ENCODE measurements around the gene FPGS.
"Not testable (repeated sequence)": the region's sequence is repeated elsewhere in the genome, so short reads cannot be mapped to it uniquely, and the experiment has no call there.

Gene FPGS

DNA sequence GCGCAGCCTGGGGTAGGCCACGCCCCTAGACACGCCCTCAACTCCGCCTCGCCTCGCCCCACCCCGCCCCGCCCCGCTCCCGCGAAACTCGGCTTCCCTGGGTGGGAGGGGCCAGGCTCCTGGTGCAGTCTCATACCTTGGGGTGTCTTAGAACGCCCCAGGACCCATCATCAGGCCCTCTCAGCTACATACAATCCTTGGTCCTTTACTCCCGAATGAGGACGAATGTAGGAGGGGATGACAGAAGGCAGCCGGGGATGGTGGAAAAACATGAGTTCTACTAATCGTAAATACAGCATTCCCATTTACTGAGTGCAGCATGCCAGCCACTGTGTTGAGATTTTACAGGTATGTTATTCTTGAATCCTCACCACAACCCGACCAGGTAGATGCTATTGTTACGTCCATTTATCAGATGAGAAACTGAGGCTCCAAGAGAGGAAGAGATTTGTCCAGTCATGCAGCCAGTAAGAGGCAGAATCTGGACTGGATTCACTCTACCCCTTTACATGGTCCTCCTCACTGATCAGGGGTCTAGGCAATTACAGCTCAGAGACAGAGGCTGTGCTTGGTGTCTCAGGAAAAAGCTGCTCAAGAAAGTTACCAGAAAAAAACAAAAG lies 31.0 kb upstream of the FPGS start:
- no peak for DNase-seq

DNA sequence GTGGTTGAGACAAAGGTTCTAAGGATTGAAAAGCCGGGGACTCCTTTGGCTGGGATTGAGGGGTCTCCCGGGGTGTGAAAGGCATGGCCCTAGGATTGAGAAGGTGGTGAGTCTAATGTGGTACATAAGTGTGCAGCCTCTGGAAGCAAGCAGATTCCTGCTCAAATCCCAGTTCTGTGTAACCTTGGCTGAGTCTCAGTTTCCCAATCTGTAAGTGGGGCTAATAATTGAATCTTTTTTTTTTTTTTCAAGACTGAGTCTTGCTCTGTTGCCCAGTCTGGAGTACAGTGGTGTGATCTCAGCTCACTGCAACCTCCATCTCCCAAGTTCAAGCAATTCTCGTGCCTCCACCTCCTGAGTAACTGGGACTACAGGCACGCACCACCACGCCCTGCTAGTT lies 30.1 kb upstream of the FPGS start:
- DNase-seq = no peak

GRCh38 chr9:127773272-127773671 lies 29.4 kb upstream of the FPGS start:
- no peak for DNase-seq

DNA sequence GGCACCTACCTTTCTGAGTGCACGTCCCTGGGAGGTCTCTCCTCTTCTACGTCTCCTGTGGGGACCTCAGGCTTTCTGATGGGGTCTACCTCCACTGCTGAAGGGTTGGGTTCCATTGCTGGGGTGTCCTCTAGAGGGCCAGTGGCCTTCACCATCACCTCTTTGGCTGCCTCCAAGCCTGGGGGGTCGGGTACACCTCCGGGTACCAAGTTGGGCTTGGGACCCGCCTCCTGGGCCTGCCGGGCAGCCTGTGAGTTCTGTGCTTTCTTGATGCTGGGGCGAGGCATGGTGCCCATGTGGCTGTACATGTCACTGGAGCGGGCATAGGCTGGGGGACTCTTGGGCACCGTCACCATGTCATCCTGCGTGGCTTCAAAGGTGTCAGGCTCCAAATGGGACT lies 28.7 kb upstream of the FPGS start:
- DNase-seq = no peak

- DNase-seq = peak; percentile 55 to 61
These were observed 26.3 kb upstream of the FPGS start for GRCh38 chr9:127776195-127776923.

GRCh38 chr9:127776924-127777289 lies 25.8 kb upstream of the FPGS start:
- DNase-seq = no peak

GRCh38 chr9:127777368-127777980 lies 25.2 kb upstream of the FPGS start:
- DNase-seq = no peak

- DNase-seq = no peak
These were observed 24.2 kb upstream of the FPGS start, which contains the start of gene SH2D3C for GRCh38 chr9:127778280-127779135. Gene SH2D3C (minus strand): TSS chr9:127778666. CDS start chr9:127778627, 39 bp downstream.

DNA sequence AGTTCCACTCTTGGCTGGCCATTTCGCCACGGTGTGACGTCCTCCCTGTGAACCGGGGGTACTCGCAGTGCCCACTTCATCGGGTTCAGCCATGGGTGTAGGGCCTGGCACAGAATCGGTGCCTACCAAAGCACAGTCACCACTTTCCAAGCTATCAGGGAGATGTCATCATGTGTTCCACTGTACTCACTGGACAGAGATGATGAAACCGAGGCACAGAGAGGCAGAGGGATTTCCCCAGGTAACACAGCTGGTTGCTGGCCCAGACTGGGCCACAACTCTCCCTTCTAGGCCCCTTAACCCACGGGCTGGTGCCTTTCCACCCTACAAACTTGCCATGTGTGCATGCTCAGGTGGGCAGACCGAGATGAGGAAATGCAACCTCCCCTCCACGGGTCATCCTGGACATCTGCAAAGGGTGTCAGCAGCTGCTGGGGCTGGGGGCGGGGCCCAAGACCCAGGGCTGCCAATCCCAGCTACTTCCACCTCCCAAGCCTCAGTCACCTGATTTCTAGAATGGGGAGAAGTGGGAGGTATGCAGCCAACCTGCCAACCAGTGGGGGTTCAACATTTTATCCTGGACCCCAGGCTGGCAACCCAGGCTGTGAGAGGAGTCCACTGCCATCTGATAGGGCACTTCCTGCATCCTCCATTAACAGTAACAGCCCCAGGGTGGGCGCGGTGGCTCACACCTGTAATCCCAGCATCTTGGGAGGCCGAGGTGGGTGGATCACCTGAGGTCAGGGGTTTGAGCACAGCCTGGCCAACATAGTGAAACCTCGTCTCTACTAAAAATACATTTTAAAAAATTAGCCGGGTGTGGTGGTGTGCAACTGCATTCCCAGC lies 23.3 kb upstream of the FPGS start:
- peak; percentile 46 to 49 for DNase-seq

DNA sequence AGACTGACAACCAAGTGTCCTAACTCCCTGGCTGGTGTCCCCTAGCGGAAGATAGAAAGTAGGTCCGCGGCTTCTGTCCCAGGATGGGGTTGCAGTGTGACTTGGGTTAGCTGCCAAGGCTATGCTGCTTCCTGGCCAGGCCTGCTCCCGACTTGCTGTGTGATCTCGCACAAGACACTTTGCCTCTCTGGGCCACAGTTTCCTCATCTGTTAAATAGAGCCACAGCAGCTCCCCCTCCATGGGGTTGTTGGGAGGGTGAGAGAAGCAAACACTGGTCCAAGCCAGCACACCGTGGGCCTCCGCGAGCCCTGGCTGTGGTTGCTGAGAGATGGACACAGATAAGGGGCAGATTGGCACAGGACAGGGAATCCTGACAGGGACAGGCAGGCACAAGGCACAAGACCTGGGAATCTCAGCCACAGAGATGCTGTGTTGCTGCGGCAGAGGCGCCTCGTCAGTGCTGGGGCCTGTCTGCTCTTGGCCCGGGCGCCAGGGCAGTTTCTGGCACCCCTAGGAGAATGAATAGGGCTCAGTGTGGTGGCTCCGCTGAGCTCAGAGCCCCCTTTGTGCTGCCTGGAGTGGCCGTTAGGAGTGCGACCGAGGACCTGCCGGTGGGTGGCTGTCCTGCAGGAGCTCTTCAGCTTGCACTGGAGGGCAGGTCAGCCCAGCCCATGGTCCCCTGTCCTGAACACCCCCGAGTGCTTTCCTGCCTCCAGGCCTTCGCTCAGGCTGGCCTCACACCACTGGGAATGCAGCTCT lies 22.4 kb upstream of the FPGS start:
- DNase-seq = no peak

GRCh38 chr9:127780909-127781308 lies 21.8 kb upstream of the FPGS start:
- DNase-seq = not testable (repeated sequence)

DNA sequence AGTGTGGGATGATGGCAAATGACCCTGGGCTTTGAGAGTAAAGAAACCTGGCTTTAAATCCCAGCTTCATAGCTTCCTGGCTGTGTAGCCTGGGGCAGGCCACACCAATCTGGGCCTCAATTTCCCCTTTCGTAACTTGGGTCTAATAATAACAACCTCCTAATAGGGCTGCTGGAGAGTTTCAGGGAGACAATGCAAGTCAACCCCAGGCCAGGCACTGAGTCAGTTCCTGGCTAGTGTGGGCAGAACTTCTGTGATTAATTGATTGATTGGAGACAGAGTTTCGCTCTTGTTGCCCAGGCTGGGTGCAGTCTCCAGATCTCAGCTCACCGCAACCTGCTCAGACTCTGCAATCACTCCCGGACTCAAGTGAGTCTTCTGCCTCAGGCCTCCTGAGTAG lies 20.9 kb upstream of the FPGS start:
- no peak for DNase-seq

GRCh38 chr9:127783111-127784008 lies 19.3 kb upstream of the FPGS start:
- peak; percentile 49 to 52 for DNase-seq

- peak; percentile 81 to 86 for DNase-seq
These were observed 17.4 kb upstream of the FPGS start for GRCh38 chr9:127785023-127785932.

DNA sequence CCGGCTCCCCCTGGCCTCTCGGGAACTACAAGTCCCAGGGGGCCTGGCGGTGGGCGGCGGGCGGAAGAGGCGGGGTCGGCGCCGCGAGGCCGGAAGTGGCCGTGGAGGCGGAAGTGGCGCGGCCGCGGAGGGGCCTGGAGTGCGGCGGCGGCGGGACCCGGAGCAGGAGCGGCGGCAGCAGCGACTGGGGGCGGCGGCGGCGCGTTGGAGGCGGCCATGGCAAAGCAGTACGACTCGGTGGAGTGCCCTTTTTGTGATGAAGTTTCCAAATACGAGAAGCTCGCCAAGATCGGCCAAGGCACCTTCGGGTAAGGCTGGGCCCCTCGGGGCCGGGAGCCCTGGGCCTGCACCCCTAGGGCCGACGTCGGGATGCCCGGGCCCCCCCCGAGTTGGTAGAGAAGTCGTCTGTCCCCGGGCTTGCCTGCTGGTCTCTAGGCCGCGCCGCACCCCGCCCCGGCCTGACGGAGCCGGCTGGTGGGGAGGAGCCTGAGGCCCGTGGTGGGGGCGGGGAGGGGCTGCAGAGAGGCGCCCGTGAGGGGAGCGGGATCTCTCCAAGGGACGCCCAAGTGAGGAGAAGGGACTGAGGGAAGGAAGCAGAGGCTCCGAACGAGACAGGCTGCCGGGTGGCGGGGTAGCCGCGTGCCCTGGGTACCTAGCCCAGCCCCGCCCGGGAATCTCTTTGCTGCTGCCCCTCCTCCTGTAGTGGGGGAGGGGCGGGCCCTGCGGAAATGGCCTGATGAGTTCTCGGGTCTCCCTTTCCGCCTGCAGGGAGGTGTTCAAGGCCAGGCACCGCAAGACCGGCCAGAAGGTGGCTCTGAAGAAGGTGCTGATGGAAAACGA lies 16.5 kb upstream of the FPGS start, which contains the start of gene CDK9:
Gene CDK9, plus strand, starts transcription at position 102 of the 840 bp plus-strand sequence. Its CDS starts 115 bp downstream, at position 217.
- peak; percentile 94 for DNase-seq

GRCh38 chr9:127786773-127787104 lies 15.9 kb upstream of the FPGS start:
- DNase-seq = no peak

DNA sequence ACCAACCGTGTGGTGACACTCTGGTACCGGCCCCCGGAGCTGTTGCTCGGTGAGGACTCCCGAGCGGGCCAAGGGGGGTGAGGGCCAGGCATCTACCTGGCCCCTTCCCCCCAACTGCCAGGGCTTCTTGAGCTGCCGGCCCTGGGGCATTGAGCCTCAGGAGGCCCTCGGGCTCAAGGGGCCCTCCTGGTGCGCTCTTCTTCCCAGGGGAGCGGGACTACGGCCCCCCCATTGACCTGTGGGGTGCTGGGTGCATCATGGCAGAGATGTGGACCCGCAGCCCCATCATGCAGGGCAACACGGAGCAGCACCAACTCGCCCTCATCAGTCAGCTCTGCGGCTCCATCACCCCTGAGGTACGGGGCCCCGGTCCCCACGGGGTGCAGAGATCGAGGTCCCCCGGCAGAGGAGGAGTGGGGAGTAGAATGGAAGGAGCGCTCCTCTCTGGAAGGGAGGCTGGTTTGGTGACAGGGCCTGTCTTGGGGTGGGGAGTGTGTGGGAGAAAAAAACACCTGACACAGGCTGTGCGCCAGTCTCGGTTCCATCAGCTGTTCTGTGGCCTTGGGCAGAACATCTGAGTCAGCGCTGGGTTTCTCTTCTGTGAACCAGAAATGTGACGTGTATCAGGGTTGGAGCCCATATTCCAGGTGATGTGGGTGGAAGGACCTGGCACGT lies 14.2 kb upstream of the FPGS start:
- DNase-seq = peak; percentile 58 to 59

GRCh38 chr9:127789179-127789578 lies 13.5 kb upstream of the FPGS start:
- no peak for DNase-seq
